HepG2 (cell line): ENCODE results near the gene SNAI3. TPM values are rescaled to one million over a fixed set of nuclear protein-coding genes. Genes with fewer than 3 reads are reported as not detected.

Source experiments
- ARNT ChIP-seq: fragments of 450-650 bp; IDR thresholded peaks from 2 replicates; pipeline ENCODE4 v1.6.1; 2017
- EED ChIP-seq: sonication (generic); formaldehyde crosslinking; IDR thresholded peaks from 2 replicates; pipeline ENCODE4 v1.5.0; 2020; ENCODE audit warnings: mild to moderate bottlenecking, missing genetic modification reagents
- FOXK2 ChIP-seq: fragments of 450-650 bp; IDR thresholded peaks from 2 replicates; pipeline ENCODE4 v1.6.1; 2016
- HMGA1 ChIP-seq: sonication (generic); formaldehyde crosslinking; conservative IDR thresholded peaks from 2 replicates; pipeline ENCODE4 v1.4.0; 2020; ENCODE audit warnings: missing genetic modification reagents
- MBNL3 ChIP-seq: fragments of 250-450 bp; sonication (Bioruptor Pico); conservative IDR thresholded peaks from 2 replicates; pipeline ENCODE4 v1.8.0; 2022; ENCODE audit warnings: mild to moderate bottlenecking, inconsistent platforms
- MEF2D ChIP-seq: sonication (generic); formaldehyde crosslinking; IDR thresholded peaks from 2 replicates; pipeline ENCODE4 v1.5.1; 2020; ENCODE audit warnings: mild to moderate bottlenecking, missing genetic modification reagents
- MTF2 ChIP-seq: sonication (generic); formaldehyde crosslinking; IDR thresholded peaks from 2 replicates; pipeline ENCODE4 v1.5.0; 2020; ENCODE audit warnings: missing genetic modification reagents, borderline replicate concordance
- NFKBIZ ChIP-seq: IDR thresholded peaks from 2 replicates; pipeline ENCODE4 v1.6.1; 2018; ENCODE audit warnings: missing genetic modification reagents, missing compliant biosample characterization
- SIN3A ChIP-seq: IDR thresholded peaks from 2 replicates; pipeline ENCODE4 v1.6.1; 2011; ENCODE audit warnings: low read depth, mild to moderate bottlenecking, control low read depth, low read length, borderline replicate concordance
- STAG1 ChIP-seq: sonication (generic); formaldehyde crosslinking; IDR thresholded peaks from 2 replicates; pipeline ENCODE4 v1.4.0; 2020; ENCODE audit warnings: missing genetic modification reagents
- TOPORS ChIP-seq: sonication (generic); formaldehyde crosslinking; IDR thresholded peaks from 2 replicates; pipeline ENCODE4 v1.8.0; 2023; ENCODE audit warnings: mild to moderate bottlenecking, missing genetic modification reagents
- ZNF563 ChIP-seq: sonication (generic); formaldehyde crosslinking; IDR thresholded peaks from 2 replicates; pipeline ENCODE4 v1.8.0; 2022; ENCODE audit warnings: mild to moderate bottlenecking, moderate library complexity, missing genetic modification reagents
- ZNF839 ChIP-seq: sonication (generic); formaldehyde crosslinking; IDR thresholded peaks from 2 replicates; pipeline ENCODE4 v1.4.0; 2020; ENCODE audit warnings: missing genetic modification reagents, mild to moderate bottlenecking, borderline replicate concordance
- ZNF879 ChIP-seq: sonication (generic); formaldehyde crosslinking; IDR thresholded peaks from 2 replicates; pipeline ENCODE4 v1.8.1; 2023; ENCODE audit warnings: missing genetic modification reagents
- polyA plus RNA-seq, 8 experiments: library from polyadenylated mRNA; depleted of rRNA in 3 of 8; stranded (reverse) in 7 of 8; unstranded in 1 of 8; fragments of >200 nt; fragmentation: Illumina TruSeq in 4 of 8; extraction: Trizol in 4 of 8; gene quantifications; 2 replicates each; pipeline versions ENCODE4 v1.2.1 to v1.2.3, GENCODE V29; 2011 to 2016; ENCODE audit warnings: low read depth in 4 of 8, missing spikeins in 1 of 8, mixed read lengths in 1 of 8; ENCODE audit not compliant: insufficient read depth in 1 of 8
- total RNA-seq, 5 experiments: library from RNA; depleted of rRNA; stranded (reverse); fragments of >200 nt; fragmentation: Illumina TruSeq; extraction: Trizol; gene quantifications; 2 replicates each; pipeline ENCODE4 v1.2.3, GENCODE V29; 2016; ENCODE audit warnings: low read depth in 1 of 5
- TF ChIP-seq, protein P1 (sequence below): sonication (generic); formaldehyde crosslinking; IDR thresholded peaks from 2 replicates; pipeline ENCODE4 v1.4.0; 2020; ENCODE audit warnings: mild to moderate bottlenecking, missing genetic modification reagents, borderline replicate concordance
- TF ChIP-seq, protein P2 (sequence below): sonication (generic); formaldehyde crosslinking; IDR thresholded peaks from 2 replicates; pipeline ENCODE4 v1.5.1; 2020; ENCODE audit warnings: mild to moderate bottlenecking, missing genetic modification reagents, moderate library complexity
- TF ChIP-seq, protein P3 (sequence below): sonication (generic); formaldehyde crosslinking; IDR thresholded peaks from 2 replicates; pipeline ENCODE4 v1.4.0; 2020; ENCODE audit warnings: missing genetic modification reagents, borderline replicate concordance

The SNAI3 gene
- total and polyA plus RNA-seq, 2 of the 13 experiments (the other 11 are each of a cell fraction or from before 2014, with no cell fraction given), result 0.09 to 0.18 TPM

DNA sequence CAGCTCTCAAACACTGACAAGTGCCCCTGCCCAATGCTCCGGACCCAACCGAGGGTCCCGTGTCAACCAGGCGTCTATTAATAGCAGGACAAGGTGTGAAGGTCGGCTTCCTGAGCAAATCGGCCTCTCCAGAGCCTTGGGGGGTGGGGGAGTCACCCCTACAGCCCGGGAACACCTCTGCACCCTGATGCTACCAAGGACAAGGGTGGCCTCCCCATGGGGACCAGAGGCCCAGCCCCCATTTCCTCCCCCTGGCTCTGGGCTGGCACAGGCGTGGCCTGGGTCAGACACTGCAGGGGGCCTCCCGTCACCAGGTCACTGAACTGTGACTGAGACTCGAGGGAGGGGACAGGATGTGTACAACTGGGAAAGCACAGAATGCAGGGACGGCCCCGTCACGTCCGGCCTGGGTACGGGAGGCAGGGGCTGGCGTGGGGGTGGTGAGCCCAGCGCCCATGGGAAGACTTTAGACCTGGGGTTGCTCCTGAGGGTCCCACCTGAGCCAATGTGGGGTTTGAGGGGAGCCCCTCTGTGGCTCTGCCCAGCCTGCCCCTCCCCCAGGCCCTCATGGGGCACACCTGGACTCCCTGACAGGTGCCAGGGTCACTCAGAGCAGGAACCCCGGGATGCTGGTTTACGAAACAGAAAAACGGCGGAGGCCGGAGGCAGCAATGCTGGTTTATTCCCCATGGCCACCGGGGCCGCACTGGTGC, 34.9 kb downstream of the SNAI3 start (continued):
- TF ChIP-seq, protein P1, sequence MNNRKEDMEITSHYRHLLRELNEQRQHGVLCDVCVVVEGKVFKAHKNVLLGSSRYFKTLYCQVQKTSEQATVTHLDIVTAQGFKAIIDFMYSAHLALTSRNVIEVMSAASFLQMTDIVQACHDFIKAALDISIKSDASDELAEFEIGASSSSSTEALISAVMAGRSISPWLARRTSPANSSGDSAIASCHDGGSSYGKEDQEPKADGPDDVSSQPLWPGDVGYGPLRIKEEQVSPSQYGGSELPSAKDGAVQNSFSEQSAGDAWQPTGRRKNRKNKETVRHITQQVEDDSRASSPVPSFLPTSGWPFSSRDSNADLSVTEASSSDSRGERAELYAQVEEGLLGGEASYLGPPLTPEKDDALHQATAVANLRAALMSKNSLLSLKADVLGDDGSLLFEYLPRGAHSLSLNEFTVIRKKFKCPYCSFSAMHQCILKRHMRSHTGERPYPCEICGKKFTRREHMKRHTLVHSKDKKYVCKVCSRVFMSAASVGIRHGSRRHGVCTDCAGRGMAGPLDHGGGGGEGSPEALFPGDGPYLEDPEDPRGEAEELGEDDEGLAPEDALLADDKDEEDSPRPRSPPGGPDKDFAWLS, result peak; percentile 78; the same call in 1 of the 2 replicates
- TF ChIP-seq TOPORS (CRISPR knock-in tag) (peak; percentile 70; the same call in 1 of the 2 replicates), STAG1 (CRISPR knock-in tag) (no peak), NFKBIZ (peak; percentile 83; the same call in 1 of the 2 replicates), ZNF563 (CRISPR knock-in tag) (no peak), MEF2D (CRISPR knock-in tag) (peak; percentile 97), HMGA1 (CRISPR knock-in tag) (no peak), MTF2 (CRISPR knock-in tag) (no peak), ZNF839 (CRISPR knock-in tag) (peak; percentile 84; the same call in 1 of the 2 replicates), MBNL3 (no peak), FOXK2 (peak; percentile 91), SIN3A (peak; percentile 77; the same call in 1 of the 2 replicates), ZNF879 (CRISPR knock-in tag) (0 out of 2 replicates have a peak, but pooled peaks have one; percentile 54), ARNT (no peak), EED (CRISPR knock-in tag) (peak; percentile 49; the same call in 1 of the 2 replicates)
- TF ChIP-seq, protein P2, sequence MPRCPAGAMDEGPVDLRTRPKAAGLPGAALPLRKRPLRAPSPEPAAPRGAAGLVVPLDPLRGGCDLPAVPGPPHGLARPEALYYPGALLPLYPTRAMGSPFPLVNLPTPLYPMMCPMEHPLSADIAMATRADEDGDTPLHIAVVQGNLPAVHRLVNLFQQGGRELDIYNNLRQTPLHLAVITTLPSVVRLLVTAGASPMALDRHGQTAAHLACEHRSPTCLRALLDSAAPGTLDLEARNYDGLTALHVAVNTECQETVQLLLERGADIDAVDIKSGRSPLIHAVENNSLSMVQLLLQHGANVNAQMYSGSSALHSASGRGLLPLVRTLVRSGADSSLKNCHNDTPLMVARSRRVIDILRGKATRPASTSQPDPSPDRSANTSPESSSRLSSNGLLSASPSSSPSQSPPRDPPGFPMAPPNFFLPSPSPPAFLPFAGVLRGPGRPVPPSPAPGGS (CRISPR knock-in tag), result peak; percentile 12; the same call in 1 of the 2 replicates
- TF ChIP-seq, protein P3, sequence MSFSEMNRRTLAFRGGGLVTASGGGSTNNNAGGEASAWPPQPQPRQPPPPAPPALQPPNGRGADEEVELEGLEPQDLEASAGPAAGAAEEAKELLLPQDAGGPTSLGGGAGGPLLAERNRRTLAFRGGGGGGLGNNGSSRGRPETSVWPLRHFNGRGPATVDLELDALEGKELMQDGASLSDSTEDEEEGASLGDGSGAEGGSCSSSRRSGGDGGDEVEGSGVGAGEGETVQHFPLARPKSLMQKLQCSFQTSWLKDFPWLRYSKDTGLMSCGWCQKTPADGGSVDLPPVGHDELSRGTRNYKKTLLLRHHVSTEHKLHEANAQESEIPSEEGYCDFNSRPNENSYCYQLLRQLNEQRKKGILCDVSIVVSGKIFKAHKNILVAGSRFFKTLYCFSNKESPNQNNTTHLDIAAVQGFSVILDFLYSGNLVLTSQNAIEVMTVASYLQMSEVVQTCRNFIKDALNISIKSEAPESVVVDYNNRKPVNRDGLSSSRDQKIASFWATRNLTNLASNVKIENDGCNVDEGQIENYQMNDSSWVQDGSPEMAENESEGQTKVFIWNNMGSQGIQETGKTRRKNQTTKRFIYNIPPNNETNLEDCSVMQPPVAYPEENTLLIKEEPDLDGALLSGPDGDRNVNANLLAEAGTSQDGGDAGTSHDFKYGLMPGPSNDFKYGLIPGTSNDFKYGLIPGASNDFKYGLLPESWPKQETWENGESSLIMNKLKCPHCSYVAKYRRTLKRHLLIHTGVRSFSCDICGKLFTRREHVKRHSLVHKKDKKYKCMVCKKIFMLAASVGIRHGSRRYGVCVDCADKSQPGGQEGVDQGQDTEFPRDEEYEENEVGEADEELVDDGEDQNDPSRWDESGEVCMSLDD (CRISPR knock-in tag), result peak; percentile 52; the same call in 1 of the 2 replicates
